ENCODE results near the gene FILIP1L. TPM values are rescaled to one million over a fixed set of nuclear protein-coding genes. Genes with fewer than 3 reads are reported as not detected.
A peak's percentile ranks its signal among the peaks of the same experiment; 100 is the strongest.

Gene FILIP1L
- polyA plus RNA-seq, 3 donors, result 16.9 to 20.2 (median 17.4) TPM

- DNase-seq, result no peak
These were observed 309.1 kb downstream of the FILIP1L start for GRCh38 chr3:99805160-99805559.

GRCh38 chr3:99803297-99803696 lies 311.0 kb downstream of the FILIP1L start:
- no peak for DNase-seq

GRCh38 chr3:99799422-99799821 lies 314.9 kb downstream of the FILIP1L start:
- no peak for DNase-seq

GRCh38 chr3:99795573-99795972 lies 318.7 kb downstream of the FILIP1L start:
- no peak for DNase-seq

- DNase-seq, result no peak
These were observed 319.8 kb downstream of the FILIP1L start for GRCh38 chr3:99794485-99794884.

- DNase-seq, result peak; percentile 14
These were observed 325.1 kb downstream of the FILIP1L start for GRCh38 chr3:99789011-99789721.

Other genes starting within 250 kb of the FILIP1L start
- gene TBC1D23, start 146.5 kb upstream of the FILIP1L start, polyA plus RNA-seq (ENCODE audit: insufficient read length in 3 of 3), result 10 to 100 TPM; 31.6 to 36.1 (median 34.8) TPM
- gene NIT2, start 220.3 kb upstream of the FILIP1L start, polyA plus RNA-seq (ENCODE audit: insufficient read length in 3 of 3), result 100 to 1,000 TPM; 114 to 122 (median 121) TPM

Measured in renal pelvis (tissue), 4 donors.